ENCODE measurements around the gene RNF213.
"Not testable (repeated sequence)": the region's sequence is repeated elsewhere in the genome, so short reads cannot be mapped to it uniquely, and the experiment has no call there.

Gene RNF213

GRCh38 chr17:80270836-80271235 lies 10.2 kb downstream of the RNF213 start:
- DNase-seq (ENCODE audit: low spot score), result peak; percentile 79

DNA sequence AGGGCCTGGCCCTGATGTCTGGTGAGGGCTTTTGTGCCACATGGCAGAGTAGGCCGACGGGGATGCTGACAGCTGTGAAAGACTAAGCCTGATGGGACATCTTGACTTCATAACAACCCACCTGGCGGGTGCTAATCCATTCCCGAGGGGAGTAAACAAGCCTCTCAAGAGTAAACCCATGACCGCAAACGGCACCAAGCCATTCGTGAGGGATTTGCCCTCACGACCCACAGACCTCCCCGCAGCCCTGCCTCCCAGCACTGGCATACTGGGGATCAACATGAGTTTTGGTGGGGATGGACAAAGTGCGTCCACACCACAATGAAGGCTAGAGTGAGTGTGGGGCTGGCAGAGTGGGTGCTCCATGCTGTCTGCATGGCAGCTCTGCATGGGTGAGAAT lies 11.7 kb downstream of the RNF213 start:
- DNase-seq (ENCODE audit: low spot score), result no peak

- no peak for DNase-seq (ENCODE audit: low spot score)
These were observed 13.7 kb downstream of the RNF213 start for GRCh38 chr17:80274331-80274730.

DNA sequence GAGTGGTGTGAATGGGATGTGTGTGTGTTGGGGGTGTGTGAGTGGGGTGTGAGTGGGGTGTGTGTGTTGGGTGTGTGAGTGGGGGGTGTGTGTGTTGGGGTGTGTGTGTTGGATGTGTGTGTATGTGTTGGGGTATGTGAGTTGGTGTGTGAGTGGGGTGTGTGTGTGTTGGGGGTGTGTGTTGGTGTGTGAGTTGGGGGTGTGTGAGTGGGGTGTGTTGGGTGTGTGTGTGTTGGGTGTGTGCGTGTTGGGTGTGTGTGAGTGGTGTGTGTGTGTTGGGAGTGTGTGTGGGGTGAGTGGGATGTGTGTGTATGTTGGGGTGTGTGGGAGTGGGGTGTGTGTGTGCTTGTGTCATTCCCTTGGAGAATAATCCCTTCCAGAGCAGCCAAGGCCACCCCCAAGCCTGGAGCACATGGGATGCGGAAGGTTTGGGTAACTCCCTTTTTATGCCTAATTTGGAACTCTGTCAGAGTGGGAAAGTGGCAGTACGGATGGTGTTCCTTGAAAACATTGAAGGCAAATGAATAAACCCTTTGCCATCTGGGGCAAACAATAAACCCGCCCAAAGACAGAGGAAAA lies 14.3 kb downstream of the RNF213 start:
- DNase-seq (ENCODE audit: low spot score), result no peak

- not testable (repeated sequence) for DNase-seq (ENCODE audit: low spot score)
These were observed 15.2 kb downstream of the RNF213 start for GRCh38 chr17:80275857-80276256.

DNA sequence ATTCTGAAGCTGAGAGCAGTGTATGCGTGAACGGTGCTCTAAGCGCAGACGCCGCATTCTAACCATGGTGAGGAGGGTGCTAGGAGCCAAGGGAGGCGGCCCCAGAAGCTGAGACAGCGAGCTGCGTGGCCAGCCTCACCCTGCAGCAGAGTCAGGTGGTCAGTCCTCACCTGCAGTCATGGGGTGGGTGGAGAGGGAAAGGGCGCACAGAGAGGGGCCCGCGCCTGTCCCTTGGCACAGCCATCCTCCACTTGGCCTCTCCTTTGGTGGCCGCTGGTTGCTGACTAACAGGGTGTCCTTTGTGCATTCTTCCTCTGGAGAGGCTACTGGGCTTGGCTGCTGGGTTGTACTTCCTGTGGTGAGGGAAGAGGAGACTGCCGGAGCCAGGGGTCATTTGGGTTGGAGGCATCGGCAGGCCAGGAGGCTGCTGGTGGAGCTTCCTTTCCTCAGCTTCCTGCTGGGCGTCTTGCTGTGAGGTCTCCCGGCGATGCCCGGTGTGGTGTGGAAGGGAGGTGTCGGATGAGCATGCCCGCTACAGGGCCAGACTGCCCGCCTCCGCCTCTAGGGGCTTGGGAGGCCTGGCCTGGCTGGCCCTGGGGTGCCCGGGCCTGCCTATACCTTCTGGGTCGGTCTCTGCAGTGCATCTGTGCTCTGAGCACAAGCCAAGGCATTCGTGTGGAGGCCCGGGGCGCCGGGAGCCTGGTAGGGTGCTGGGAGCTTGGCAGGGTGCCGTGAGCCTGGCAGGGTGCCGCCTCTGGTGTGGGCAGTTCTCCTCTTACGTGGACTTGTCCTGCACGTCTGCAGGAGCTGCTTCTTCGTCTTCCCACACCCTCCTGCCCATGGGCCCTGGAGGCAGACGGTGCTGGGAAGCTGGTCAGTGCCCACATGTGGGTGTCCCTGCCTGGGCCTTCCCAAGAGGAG lies 17.4 kb downstream of the RNF213 start:
- no peak for DNase-seq (ENCODE audit: low spot score)

DNA sequence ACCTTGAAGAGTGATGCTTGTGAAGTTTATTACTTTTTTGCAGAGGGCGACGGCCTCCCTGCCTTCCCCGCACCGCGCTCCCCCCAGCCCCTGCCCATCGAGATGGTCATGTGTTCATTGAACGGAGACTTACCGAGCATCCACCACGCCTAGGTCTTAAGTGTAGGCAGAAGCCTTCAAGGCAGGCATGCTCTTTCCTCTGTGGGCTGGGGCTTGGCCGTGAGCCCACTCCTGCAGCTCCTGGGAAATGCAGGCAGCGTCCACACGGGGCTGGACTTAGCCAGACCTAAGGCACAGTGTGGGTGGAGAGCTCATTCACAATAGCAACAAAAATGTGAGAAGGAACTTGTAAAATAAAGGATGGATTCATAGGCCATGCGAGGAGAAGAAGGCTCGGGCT lies 19.2 kb downstream of the RNF213 start:
- DNase-seq (ENCODE audit: low spot score), result peak; percentile 92

- no peak for DNase-seq (ENCODE audit: low spot score)
These were observed 20.9 kb downstream of the RNF213 start for GRCh38 chr17:80281516-80281915.

- no peak for DNase-seq (ENCODE audit: low spot score)
These were observed 22.6 kb downstream of the RNF213 start for GRCh38 chr17:80283116-80283852.

DNA sequence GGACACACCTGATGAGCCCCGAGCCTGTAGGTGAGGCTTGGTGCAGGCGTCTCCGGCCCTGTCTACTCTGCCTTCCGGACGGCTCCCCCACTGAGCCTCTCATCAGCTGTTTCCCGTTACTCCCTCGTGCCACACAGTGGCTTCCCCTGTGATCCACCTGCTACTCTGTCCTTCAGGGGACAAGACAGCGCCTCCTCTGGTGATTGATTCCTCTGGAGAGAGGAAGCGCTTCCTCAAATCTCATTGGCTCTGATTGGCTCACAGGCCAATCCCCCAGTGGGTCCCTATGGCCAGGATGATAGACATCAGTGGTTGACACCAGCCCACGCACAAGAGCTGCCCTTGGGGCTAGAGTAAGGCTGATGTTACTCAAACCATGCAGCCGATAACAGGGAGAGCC lies 24.0 kb downstream of the RNF213 start:
- DNase-seq (ENCODE audit: low spot score), result no peak

GRCh38 chr17:80285237-80285920 lies 24.7 kb downstream of the RNF213 start:
- no peak for DNase-seq (ENCODE audit: low spot score)

DNA sequence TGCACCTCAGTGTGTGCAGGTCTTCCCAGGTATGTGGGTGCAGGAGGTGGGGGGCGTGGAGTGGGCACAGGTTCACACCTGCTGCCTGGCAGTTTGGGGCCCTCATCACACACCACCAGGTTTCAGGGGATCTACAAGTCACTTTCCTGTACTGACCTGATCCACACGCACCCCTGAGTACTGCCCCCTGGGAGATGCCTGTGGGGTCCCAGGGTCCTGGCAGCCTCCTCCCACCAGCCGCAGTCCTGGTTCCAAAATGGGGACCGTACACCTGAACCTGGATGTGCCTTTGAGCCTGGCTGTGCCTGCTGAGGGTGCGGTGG lies 25.9 kb downstream of the RNF213 start:
- DNase-seq (ENCODE audit: low spot score), result no peak

- no peak for DNase-seq (ENCODE audit: low spot score)
These were observed 26.4 kb downstream of the RNF213 start for GRCh38 chr17:80287038-80287437.

- DNase-seq (ENCODE audit: low spot score), result no peak
These were observed 27.3 kb downstream of the RNF213 start for GRCh38 chr17:80287806-80288567.

GRCh38 chr17:80289616-80290015 lies 29.0 kb downstream of the RNF213 start:
- no peak for DNase-seq (ENCODE audit: low spot score)

DNA sequence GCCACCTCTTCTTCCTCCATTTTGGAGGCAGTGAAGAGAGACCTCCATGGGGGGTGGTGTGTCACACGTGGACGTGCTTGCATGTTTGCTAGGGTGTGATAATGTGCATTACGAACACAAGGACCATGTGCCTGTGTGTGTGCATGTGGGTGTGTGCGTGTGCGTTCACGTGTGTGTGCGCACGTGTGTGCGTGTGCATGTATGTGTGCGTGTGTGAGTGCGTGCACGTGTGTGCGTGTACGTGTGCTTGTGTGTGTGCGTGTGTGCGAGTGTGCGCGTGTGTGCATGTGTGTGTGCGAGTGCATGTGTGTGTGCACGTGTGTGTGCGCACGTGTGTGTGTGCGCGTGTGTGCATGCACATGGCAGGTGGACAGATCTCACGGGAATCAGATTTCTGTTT lies 29.5 kb downstream of the RNF213 start:
- DNase-seq (ENCODE audit: low spot score), result no peak

DNA sequence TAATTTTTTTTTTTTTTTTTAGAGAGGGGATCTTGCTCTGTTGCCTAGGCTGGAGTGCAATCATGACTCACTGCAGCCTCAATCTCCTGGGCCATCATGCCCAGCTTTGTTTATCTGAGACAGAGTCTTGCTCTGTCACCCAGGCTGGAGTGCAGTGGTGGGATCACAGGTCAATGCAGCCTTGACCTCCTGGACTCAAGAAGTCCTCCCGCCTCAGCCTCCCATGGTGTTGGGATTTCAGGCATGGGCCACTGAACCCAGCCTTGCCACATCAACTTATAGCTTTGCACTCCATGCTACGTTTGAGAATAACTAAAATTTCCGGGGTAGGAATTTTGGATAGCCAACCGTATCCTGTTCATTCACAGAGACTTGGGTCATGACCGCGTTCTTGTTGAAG lies 30.6 kb downstream of the RNF213 start:
- DNase-seq (ENCODE audit: low spot score), result no peak

GRCh38 chr17:80291691-80292487 lies 31.2 kb downstream of the RNF213 start:
- DNase-seq (ENCODE audit: low spot score), result no peak

GRCh38 chr17:80292521-80292971 lies 31.9 kb downstream of the RNF213 start:
- no peak for DNase-seq (ENCODE audit: low spot score)

DNA sequence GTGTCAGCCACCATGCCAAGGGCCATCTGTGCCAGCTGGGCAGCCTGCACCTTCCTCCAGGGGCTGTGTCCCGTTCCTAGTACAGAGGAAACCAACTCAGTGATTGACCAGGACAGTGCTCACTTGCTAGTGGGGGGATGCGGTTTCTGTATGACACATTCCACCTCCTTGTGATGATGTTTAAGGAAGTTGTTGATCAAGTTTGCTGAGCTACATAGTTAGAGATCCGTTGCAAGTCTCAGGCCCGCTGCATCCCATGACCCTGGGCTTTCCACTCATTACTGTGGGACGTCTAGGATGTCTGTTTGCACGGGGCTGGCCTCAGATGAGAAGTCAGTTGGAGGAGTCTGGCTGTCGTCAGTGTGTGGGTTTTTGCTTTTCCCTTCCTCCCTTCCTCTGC lies 33.6 kb downstream of the RNF213 start:
- DNase-seq (ENCODE audit: low spot score), result no peak

- no peak for DNase-seq (ENCODE audit: low spot score)
These were observed 34.0 kb downstream of the RNF213 start for GRCh38 chr17:80294653-80295052.
